OCI-LY1 (cell line): Measurements from ENCODE around the gene FAT2.

Experiments
- EZH2 ChIP-seq: fragments of 200-600 bp; sonication (generic), shearing (Covaris generic); IDR thresholded peaks from 2 replicates; pipeline ENCODE4 v1.8.0; 2017; ENCODE audit warnings: borderline replicate concordance, mixed run types, mild to moderate bottlenecking, antibody characterized with exemption, low read length, moderate library complexity, mixed read lengths
- TF ChIP-seq, protein P1 (sequence below): fragments of 200-600 bp; sonication (generic), shearing (Covaris generic); IDR thresholded peaks from 2 replicates; pipeline ENCODE4 v1.5.1; 2017; ENCODE audit warnings: mild to moderate bottlenecking, antibody characterized with exemption, low read length, moderate library complexity, mixed read lengths

DNA sequence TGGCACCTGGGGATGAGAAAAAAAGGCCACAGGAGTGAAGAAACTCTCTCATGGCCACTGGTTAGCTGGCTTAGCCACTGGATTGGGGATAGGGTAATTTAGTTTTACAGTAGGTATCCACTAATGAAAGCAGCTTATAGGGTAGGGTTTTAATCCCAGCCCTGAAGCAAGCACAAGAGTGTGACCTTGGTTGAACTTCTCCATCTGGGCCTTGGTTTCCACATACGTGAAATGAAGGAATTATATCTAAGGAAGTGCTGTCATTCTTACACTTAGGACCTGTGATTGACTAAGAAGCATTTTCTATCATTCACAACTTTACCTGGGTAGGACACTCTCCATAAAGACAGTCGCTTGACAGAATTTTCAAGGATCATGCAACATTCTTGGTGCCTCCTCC, 49.6 kb downstream of the FAT2 start:
- TF ChIP-seq, protein P1, sequence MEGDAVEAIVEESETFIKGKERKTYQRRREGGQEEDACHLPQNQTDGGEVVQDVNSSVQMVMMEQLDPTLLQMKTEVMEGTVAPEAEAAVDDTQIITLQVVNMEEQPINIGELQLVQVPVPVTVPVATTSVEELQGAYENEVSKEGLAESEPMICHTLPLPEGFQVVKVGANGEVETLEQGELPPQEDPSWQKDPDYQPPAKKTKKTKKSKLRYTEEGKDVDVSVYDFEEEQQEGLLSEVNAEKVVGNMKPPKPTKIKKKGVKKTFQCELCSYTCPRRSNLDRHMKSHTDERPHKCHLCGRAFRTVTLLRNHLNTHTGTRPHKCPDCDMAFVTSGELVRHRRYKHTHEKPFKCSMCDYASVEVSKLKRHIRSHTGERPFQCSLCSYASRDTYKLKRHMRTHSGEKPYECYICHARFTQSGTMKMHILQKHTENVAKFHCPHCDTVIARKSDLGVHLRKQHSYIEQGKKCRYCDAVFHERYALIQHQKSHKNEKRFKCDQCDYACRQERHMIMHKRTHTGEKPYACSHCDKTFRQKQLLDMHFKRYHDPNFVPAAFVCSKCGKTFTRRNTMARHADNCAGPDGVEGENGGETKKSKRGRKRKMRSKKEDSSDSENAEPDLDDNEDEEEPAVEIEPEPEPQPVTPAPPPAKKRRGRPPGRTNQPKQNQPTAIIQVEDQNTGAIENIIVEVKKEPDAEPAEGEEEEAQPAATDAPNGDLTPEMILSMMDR, result no peak
- no peak for TF ChIP-seq EZH2
